Measurements from ENCODE around the gene CMTM3.

- TF ChIP-seq CTCF (IDR thresholded peaks at IDR 0.05; ENCODE audit: low read length) (peak; percentile 55), EZH2 (IDR thresholded peaks at IDR 0.05; ENCODE audit: borderline replicate concordance, low read length) (no peak)
These were observed at the start of gene CMTM3 for GRCh38 chr16:66604376-66605176.

Data from OCI-LY1 (cell line).